ENCODE measurements around the gene ENTPD2. TPM values are rescaled to one million over a fixed set of nuclear protein-coding genes. Genes with fewer than 3 reads are reported as not detected.

ENTPD2 gene
- total RNA-seq, 1 donor from 2014 or later, result 0.41 TPM

- DNase-seq, result peak; percentile 87
- intact Hi-C loops (cut with DNase I), result no loop called here
Observed at GRCh38 chr9:137028263-137029057, 25.4 kb downstream of the ENTPD2 start.

GRCh38 chr9:137027369-137028262, 26.2 kb downstream of the ENTPD2 start, which contains the start of gene ABCA2:
Gene ABCA2, minus strand, starts transcription at chr9:137028237. Its CDS starts 97 bp downstream, at chr9:137028140.
- Histone ChIP-seq H3K27ac (peak within 1 kb of the TSS; percentile 51), H3K27me3 (no peaks in the 10 kb centered on the region), H3K4me1 (peaks cover 36% of the 10 kb centered on the region), H3K9me3 (no peaks in the 10 kb centered on the region), H3K36me3 (no peaks in the 10 kb centered on the region), H3K4me3 (peak within 1 kb of the TSS; percentile 62)
- intact Hi-C loops (cut with DNase I), result no loop called here
- TF ChIP-seq CTCF (IDR thresholded peaks at IDR 0.05), result no peak
- DNase-seq (no peak), ATAC-seq (no peak)

More at GRCh38 chr9:137028263-137029057, 25.4 kb downstream of the ENTPD2 start:
- peak overlapping the region; percentile 51 for H3K27ac ChIP-seq
- H3K4me1 ChIP-seq, result peaks cover 36% of the 10 kb centered on the region
- no peaks in the 10 kb centered on the region for H3K9me3 ChIP-seq
- H3K4me3 ChIP-seq, result peak overlapping the region; percentile 62
- no peaks in the 10 kb centered on the region for H3K27me3 ChIP-seq
- H3K36me3 ChIP-seq, result no peaks in the 10 kb centered on the region
- peak; percentile 37 for TF ChIP-seq CTCF (IDR thresholded peaks at IDR 0.05)
- ATAC-seq, result peak; percentile 66

DNA sequence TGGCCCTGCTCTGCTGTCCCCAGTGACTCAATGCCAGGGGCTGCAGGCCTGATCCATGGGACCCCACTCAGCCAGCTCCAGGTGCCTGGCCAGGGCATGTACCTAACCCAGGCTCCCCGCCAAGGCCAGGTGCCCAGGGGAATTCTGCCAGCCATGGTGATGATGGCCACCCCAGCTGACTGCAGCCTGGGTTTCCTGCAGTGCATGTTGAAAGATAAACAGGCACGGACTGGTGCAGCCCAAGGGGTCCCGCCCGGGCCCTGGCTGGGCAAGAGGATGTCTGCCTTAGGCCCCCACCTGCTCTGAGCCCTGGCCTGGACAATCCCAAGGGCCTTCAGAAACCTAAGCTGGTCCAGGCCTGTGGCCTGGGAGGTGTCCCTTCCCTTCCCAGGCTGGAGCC, 27.0 kb downstream of the ENTPD2 start:
- ATAC-seq (no peak), DNase-seq (no peak)
- H3K27me3 ChIP-seq, result no peaks in the 10 kb centered on the region
- TF ChIP-seq CTCF (IDR thresholded peaks at IDR 0.05), result no peak
- H3K4me1 ChIP-seq, result peaks cover 36% of the 10 kb centered on the region
- no peak overlapping the region for H3K27ac ChIP-seq
- intact Hi-C loops (cut with DNase I), result no loop called here
- H3K36me3 ChIP-seq, result no peaks in the 10 kb centered on the region
- H3K4me3 ChIP-seq, result peak overlapping the region; percentile 52
- no peaks in the 10 kb centered on the region for H3K9me3 ChIP-seq

DNA sequence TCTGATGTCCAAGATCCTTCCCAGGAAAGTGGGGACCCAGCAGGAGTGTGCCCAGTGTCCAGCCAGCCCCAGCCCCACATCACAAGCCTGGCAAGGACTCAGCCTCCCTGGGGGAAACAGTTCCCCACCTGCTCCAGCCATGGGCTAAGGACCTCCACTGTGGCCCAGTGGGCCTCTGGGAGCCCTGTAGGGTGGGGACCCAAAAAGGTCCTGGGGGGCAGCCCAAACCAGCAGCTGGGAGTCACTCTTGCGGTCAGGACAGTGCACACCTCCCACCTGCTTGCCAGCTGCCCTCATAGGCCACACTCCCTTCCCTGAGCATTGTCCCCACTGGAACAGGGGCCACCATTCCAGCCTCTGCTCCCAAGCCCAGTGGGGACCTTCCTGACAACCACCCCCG, 27.5 kb downstream of the ENTPD2 start:
- H3K9me3 ChIP-seq, result no peaks in the 10 kb centered on the region
- peaks cover 35% of the 10 kb centered on the region for H3K4me1 ChIP-seq
- ATAC-seq (no peak), DNase-seq (no peak)
- no peak overlapping the region for H3K27ac ChIP-seq
- no peaks in the 10 kb centered on the region for H3K36me3 ChIP-seq
- no peaks in the 10 kb centered on the region for H3K27me3 ChIP-seq
- no peak for TF ChIP-seq CTCF (IDR thresholded peaks at IDR 0.05)
- intact Hi-C loops (cut with DNase I), result no loop called here
- H3K4me3 ChIP-seq, result no peak overlapping the region

DNA sequence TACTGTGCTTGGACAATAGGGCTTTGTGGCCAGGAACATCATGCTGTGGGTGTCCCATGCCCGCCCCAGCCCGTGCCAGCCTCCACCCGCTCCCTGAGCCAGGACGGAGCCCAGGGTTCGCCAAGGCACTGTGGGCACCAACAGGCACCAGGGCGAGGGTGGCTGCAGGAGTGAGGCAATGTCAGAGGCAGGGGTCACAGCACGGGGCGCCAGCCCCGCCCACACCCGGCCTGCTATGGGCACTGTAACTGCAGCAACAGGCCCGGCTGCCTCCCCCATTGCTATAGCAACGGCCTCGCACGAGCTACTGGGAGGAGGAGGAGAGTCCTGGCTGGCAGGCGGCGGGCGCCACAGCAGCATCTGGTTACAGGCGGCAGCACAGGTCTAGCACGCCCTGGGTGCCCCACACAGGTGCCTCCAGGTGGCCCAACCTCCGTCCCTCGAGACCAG, 28.3 kb downstream of the ENTPD2 start:
- Histone ChIP-seq H3K4me3 (no peak overlapping the region), H3K27me3 (no peaks in the 10 kb centered on the region), H3K4me1 (peaks cover 27% of the 10 kb centered on the region), H3K36me3 (no peaks in the 10 kb centered on the region), H3K27ac (no peak overlapping the region), H3K9me3 (no peaks in the 10 kb centered on the region)
- TF ChIP-seq CTCF (IDR thresholded peaks at IDR 0.05), result no peak
- ATAC-seq (no peak), DNase-seq (no peak)
- intact Hi-C loops (cut with DNase I), result no loop called here
